Cerebellar cortex (tissue), 1 donor: Measurements from ENCODE around the gene SETD7.

Experiments used
- DNase-seq: peaks from one replicate; pipeline ENCODE4 v3.0.0-alpha.2; 2015; ENCODE audit warnings: low spot score

Gene SETD7

DNA sequence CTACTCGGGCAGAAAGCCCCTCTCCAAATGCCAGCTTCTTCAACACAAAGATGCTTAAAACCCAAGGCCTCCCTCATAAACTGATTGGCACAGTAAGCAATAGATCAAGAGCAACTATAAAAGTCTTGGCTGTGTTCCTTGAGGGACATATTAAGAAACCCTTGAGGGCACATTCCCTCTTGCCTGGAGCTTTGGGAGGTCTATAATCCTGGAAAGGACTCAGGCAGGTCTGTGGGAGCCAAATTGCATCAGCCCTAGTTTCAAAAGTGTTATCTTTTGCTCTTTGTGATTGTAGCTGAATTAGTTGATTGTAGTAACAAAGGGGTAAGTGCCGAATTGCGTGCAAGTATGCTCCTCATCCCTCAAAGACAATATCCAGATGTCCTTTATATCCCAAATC, 18.6 kb upstream of the SETD7 start:
- DNase-seq: no peak

DNA sequence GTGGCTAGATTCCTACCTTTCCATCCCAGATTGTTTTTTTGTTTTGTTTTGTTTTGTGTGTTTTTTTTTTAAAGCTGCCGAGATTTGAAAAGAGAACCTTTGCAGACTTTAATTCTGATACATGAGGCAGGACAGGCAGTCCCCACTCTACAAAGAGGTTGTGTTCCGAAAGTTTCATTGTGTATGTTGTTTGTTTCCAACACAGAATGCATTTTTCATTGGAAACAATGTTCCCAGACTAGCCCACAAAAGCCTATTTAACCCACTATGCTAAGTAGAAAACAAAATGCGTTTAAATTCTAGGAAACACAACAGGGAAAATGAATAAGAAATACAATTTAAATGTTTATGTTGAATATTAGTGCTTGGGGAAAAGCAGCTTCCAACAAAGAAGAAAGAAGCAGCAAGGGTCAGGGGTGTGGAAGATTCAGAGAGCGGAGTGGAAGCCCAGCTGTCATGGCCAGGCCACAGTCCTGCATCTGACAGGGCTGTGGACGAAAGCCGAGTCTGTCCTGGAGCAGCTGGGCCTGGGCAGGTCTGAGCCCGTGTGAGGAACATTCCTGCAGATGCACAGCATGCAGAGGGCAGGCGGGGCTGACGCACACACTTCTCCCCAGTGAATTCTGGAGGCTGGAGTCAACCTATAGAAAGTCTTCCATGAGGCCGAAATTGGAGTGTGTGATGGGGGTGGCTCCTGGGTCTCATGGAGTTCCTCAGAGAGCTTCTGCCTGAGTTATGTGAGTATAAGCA, 12.4 kb upstream of the SETD7 start:
- no peak for DNase-seq

- DNase-seq: no peak
Observed at GRCh38 chr4:139567159-139567870, 11.3 kb upstream of the SETD7 start.

DNA sequence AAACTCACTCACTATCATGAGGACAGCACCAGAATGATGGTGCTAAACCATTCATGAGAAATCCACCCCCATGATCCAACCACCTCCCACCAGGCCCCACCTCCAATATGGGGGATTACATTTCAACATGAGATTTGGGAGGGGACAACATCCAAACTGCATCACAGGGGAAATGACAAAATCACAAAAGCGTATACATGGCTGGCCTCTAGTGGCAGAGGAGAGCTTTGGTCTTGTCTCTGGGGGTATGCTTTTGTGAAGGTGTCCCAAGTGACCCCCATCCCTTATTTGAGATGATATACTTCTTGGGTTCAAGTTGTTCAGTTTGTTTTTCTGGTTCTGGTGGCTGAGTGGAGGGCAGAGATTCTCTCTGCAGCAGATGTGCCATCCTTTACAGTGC, 8.5 kb upstream of the SETD7 start:
- DNase-seq: peak; percentile 16

DNA sequence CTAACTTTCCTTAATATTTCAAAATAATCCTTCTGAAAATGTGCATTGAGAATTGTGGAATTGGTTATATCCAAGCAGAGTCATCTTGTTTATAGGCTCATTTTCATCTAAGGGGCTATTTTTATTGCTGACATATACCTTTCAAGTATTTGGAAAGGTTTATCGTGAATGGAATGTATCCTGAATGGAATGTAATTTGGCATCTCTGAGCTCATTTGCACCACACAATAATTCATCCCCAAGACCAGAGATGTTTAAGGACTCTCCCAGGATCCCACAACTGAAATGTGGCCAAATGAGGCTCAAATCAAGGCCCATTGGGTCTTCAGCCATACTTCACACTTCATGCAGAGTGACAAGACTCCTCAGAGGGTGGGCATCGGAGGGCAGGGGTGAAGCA, 7.5 kb upstream of the SETD7 start:
- no peak for DNase-seq

DNA sequence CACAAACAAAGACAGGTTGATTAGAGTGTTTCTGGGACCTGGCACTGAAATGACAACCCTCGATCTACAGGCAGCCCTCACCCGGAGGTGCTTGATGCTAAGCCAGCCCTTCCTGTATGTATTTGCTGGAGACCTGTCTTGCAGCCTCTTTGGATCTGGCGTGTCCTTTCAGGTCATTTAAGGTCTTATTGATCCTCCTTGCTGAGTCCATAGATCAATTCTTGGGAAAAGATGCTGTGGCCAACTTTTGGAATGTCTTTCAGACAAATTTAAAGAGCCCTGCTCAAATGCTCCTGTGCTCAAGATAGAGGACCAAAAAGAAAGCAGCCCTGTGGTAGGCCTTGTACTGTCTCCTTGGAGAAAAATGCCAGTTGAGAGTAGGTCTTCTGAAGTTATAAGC, 6.8 kb upstream of the SETD7 start:
- no peak for DNase-seq

GRCh38 chr4:139562067-139562684, 6.2 kb upstream of the SETD7 start:
- DNase-seq: no peak

GRCh38 chr4:139560406-139561104, 4.5 kb upstream of the SETD7 start:
- no peak for DNase-seq

- DNase-seq: no peak
Observed at GRCh38 chr4:139559687-139560086, 3.7 kb upstream of the SETD7 start.

DNA sequence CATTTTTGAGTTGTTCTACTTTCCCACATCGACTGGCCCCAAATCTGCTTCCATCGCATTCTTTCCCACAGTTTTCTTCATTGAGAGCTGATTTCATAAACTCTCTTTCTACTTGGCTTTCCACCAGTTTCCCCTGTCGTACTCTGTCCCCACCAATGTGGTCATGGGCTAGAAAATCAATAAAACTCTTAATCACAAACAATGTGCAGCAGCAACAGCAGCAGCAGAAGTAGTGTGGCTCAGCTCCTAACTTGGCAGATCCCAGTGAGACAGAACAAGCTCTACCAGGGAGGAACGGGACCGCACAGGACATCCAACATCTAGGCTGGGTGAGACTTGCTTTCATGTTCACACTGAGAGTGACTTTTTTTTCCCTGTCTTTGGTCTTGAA, 3.1 kb upstream of the SETD7 start:
- DNase-seq: no peak

- no peak for DNase-seq
Observed at GRCh38 chr4:139558235-139559088, 2.4 kb upstream of the SETD7 start.

GRCh38 chr4:139557556-139558110, 1.6 kb upstream of the SETD7 start:
- peak; percentile 11 for DNase-seq

GRCh38 chr4:139556724-139557555, 921 bp upstream of the SETD7 start:
- DNase-seq: peak; percentile 71

- DNase-seq: peak; percentile 14
Observed at GRCh38 chr4:139555705-139556070, 331 bp downstream of the SETD7 start.

GRCh38 chr4:139554893-139555704, 920 bp downstream of the SETD7 start:
- DNase-seq: peak; percentile 75

- DNase-seq: peak; percentile 41
Observed at GRCh38 chr4:139554642-139554892, 1.5 kb downstream of the SETD7 start.

DNA sequence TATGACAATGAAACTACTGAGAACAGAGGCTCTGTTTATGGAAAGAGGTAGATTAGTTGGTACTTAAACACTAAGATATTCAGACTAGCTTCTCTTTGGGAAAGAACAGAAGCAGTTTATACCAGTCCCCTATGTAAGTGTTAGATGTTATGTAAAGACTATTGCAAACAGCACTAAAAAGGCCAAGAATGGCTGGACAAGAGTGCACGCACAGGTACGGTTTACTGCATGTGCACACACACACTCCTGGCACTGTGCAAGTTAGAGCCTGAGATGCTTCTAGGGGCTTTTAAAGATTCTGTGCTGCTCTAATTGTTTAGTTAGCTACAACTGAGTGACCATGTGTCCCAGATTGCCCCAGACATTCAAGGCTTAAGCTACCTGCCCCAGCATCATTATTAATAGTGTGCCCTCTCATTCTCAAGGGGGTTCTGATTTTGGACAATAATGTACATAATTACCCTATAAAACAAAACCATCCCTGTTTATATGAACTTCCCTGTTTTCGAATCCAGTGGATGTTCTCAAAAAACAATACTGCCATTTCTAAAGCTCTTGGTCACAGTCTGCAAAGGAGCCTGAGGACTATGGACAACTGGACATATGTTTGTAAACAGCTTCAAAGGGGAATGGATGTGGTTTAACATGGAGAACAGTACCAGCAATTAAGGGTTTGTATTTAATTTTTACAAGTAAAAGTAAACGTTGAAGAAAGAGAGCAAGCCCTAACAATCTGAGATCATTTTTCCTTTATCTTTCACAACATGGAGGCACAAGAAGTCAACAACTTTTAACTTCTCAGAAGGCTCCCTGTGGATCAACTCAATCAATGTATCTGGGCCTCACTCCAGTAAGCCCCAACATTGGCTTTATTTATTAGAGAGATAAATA, 2.0 kb downstream of the SETD7 start:
- DNase-seq: peak; percentile 46

- peak; percentile 38 for DNase-seq
Observed at GRCh38 chr4:139552517-139553307, 3.3 kb downstream of the SETD7 start.
